Measurements from ENCODE around the gene ASCL5. TPM values are rescaled to one million over a fixed set of nuclear protein-coding genes. Genes with fewer than 3 reads are reported as not detected.

ASCL5 gene
- total RNA-seq, 1 experiment from 2014 or later, result not detected

GRCh38 chr1:201142011-201142848 is 15.2 kb upstream of the ASCL5 start:
- CTCF ChIA-PET, result interaction anchor here (0.6 to 2.2 kb wide), 7 partner anchors 8 to 213 kb away, joined by 3 to 10 read pairs (median 4); no protein-coding TSS in a partner anchor
- BruUV-seq (replicated peaks), result no TSS peak
- Mint-ChIP-seq H3K4me1 (ENCODE audit: insufficient read depth, unreplicated experiment) (peaks cover 10% of the 10 kb centered on the region), H3K36me3 (ENCODE audit: insufficient read depth, unreplicated experiment) (peaks cover 28% of the 10 kb centered on the region), H3K27me3 (ENCODE audit: insufficient read depth, unreplicated experiment) (no peaks in the 10 kb centered on the region), H3K27ac (ENCODE audit: low read depth, unreplicated experiment) (peak overlapping the region; percentile 2), H3K9me3 (ENCODE audit: unreplicated experiment) (no peaks in the 10 kb centered on the region), H3K4me3 (ENCODE audit: unreplicated experiment) (no peak overlapping the region)
- no peak for TF ChIP-seq CTCF (IDR thresholded peaks at IDR 0.05; ENCODE audit: unreplicated experiment)
- POLR2A ChIA-PET, result interaction anchor here (1.1 kb wide), 1 partner anchor 12 kb away, joined by 3 read pairs; no protein-coding TSS in a partner anchor
- intact Hi-C loops (cut with micrococcal nuclease), result no loop called here
- no peak for DNase-seq (ENCODE audit: unreplicated experiment)

GRCh38 chr1:201141418-201141817 is 14.4 kb upstream of the ASCL5 start:
- intact Hi-C loops (cut with micrococcal nuclease), result no loop called here
- no peaks in the 10 kb centered on the region for H3K27me3 Mint-ChIP-seq (ENCODE audit: insufficient read depth, unreplicated experiment)
- no peak overlapping the region for H3K4me3 Mint-ChIP-seq (ENCODE audit: unreplicated experiment)
- H3K9me3 Mint-ChIP-seq (ENCODE audit: unreplicated experiment), result no peaks in the 10 kb centered on the region
- BruUV-seq (replicated peaks), result no TSS peak
- no peak overlapping the region for H3K27ac Mint-ChIP-seq (ENCODE audit: low read depth, unreplicated experiment)
- POLR2A ChIA-PET, result interaction anchor here (1.8 kb wide), 1 partner anchor 12 kb away, joined by 6 read pairs; no protein-coding TSS in a partner anchor
- peaks cover 11% of the 10 kb centered on the region for H3K4me1 Mint-ChIP-seq (ENCODE audit: insufficient read depth, unreplicated experiment)
- CTCF ChIA-PET, result interaction anchor here (0.7 to 2.2 kb wide), 8 partner anchors 8 to 81 kb away, joined by 3 to 10 read pairs (median 6); no protein-coding TSS in a partner anchor
- no peak for TF ChIP-seq CTCF (IDR thresholded peaks at IDR 0.05; ENCODE audit: unreplicated experiment)
- peaks cover 33% of the 10 kb centered on the region for H3K36me3 Mint-ChIP-seq (ENCODE audit: insufficient read depth, unreplicated experiment)
- DNase-seq (ENCODE audit: unreplicated experiment), result no peak

GRCh38 chr1:201140941-201141260 is 13.9 kb upstream of the ASCL5 start:
- no peak for DNase-seq (ENCODE audit: unreplicated experiment)
- Mint-ChIP-seq H3K36me3 (ENCODE audit: insufficient read depth, unreplicated experiment) (peaks cover 31% of the 10 kb centered on the region), H3K4me1 (ENCODE audit: insufficient read depth, unreplicated experiment) (peaks cover 11% of the 10 kb centered on the region), H3K27ac (ENCODE audit: low read depth, unreplicated experiment) (no peak overlapping the region), H3K4me3 (ENCODE audit: unreplicated experiment) (no peak overlapping the region), H3K27me3 (ENCODE audit: insufficient read depth, unreplicated experiment) (no peaks in the 10 kb centered on the region), H3K9me3 (ENCODE audit: unreplicated experiment) (no peaks in the 10 kb centered on the region)
- ChIA-PET POLR2A (interaction anchor here (1.8 kb wide), 1 partner anchor 12 kb away, joined by 6 read pairs; no protein-coding TSS in a partner anchor), CTCF (interaction anchor here (0.6 to 2.2 kb wide), 8 partner anchors 8 to 624 kb away, joined by 3 to 11 read pairs (median 6); no protein-coding TSS in a partner anchor)
- BruUV-seq (replicated peaks), result no TSS peak
- intact Hi-C loops (cut with micrococcal nuclease), result no loop called here
- no peak for TF ChIP-seq CTCF (IDR thresholded peaks at IDR 0.05; ENCODE audit: unreplicated experiment)

GRCh38 chr1:201140235-201140940 is 13.4 kb upstream of the ASCL5 start:
- no peak overlapping the region for H3K4me3 Mint-ChIP-seq (ENCODE audit: unreplicated experiment)
- BruUV-seq (replicated peaks), result no TSS peak
- no peaks in the 10 kb centered on the region for H3K9me3 Mint-ChIP-seq (ENCODE audit: unreplicated experiment)
- H3K27me3 Mint-ChIP-seq (ENCODE audit: insufficient read depth, unreplicated experiment), result no peaks in the 10 kb centered on the region
- no peak for TF ChIP-seq CTCF (IDR thresholded peaks at IDR 0.05; ENCODE audit: unreplicated experiment)
- H3K4me1 Mint-ChIP-seq (ENCODE audit: insufficient read depth, unreplicated experiment), result peaks cover 11% of the 10 kb centered on the region
- ChIA-PET POLR2A (interaction anchor here (0.5 to 1.8 kb wide), 2 partner anchors 13 to 20 kb away, joined by 3 to 6 read pairs; no protein-coding TSS in a partner anchor), CTCF (interaction anchor here (0.6 to 1.6 kb wide), 8 partner anchors 9 to 624 kb away, joined by 3 to 11 read pairs (median 4); no protein-coding TSS in a partner anchor)
- intact Hi-C loops (cut with micrococcal nuclease), result no loop called here
- H3K36me3 Mint-ChIP-seq (ENCODE audit: insufficient read depth, unreplicated experiment), result peaks cover 31% of the 10 kb centered on the region
- H3K27ac Mint-ChIP-seq (ENCODE audit: low read depth, unreplicated experiment), result no peak overlapping the region
- no peak for DNase-seq (ENCODE audit: unreplicated experiment)
